Measurements from ENCODE around the gene MSRB1. TPM values are rescaled to one million over a fixed set of nuclear protein-coding genes. Genes with fewer than 3 reads are reported as not detected.
"Not testable (repeated sequence)": the region's sequence is repeated elsewhere in the genome, so short reads cannot be mapped to it uniquely, and the experiment has no call there.

The MSRB1 gene
- total and polyA plus RNA-seq, 7 donors = 44.2 to 83.4 (median 59.5) TPM

- ATAC-seq = peak; percentile 53 to 62 (median 57)
- Histone ChIP-seq H3K9me3 (no peaks in the 10 kb centered on the region), H3K4me3 (peak overlapping the region; percentile 85), H3K27me3 (ENCODE audit: insufficient read depth in 3 of 3, low read length in 2 of 3) (no peaks in the 10 kb centered on the region), H3K27ac (peak overlapping the region; percentile 89), H3K4me1 (peaks cover 54% of the 10 kb centered on the region), H3K36me3 (ENCODE audit: insufficient read depth in 1 of 2, low read depth in 1 of 2) (peaks cover 7 to 46% of the 10 kb centered on the region in 2 donors)
- intact Hi-C loops (cut with DNase I) = loop anchor here in 1 of 2 donors (10.0 kb wide), 1 partner anchor 167 kb away; the partner anchor contains the start of genes EME2, MRPS34 and NME3
- peak; percentile 65 to 87 for DNase-seq
- TF ChIP-seq CTCF (IDR thresholded peaks at IDR 0.05) = peak; percentile 49
- 57 to 69% (median 62%) methylated on average over 30 of the region's 30 CpGs for WGBS, 3 donors
These were observed 1.6 kb downstream of the MSRB1 start for GRCh38 chr16:1941162-1942046.

- WGBS, 3 donors = 57 to 69% (median 60%) methylated on average over 23 of the region's 23 CpGs
- intact Hi-C loops (cut with DNase I) = loop anchor here in 1 of 2 donors (10.0 kb wide), 1 partner anchor 166 kb away; the partner anchor contains the start of genes EME2, MRPS34 and NME3
- H3K9me3 ChIP-seq = no peaks in the 10 kb centered on the region
These were observed 2.5 kb downstream of the MSRB1 start for GRCh38 chr16:1940273-1941161.

GRCh38 chr16:1939833-1940232 is 3.2 kb downstream of the MSRB1 start:
- H3K4me1 ChIP-seq = peaks cover 43% of the 10 kb centered on the region
- peak overlapping the region; percentile 85 for H3K4me3 ChIP-seq
- H3K27me3 ChIP-seq (ENCODE audit: insufficient read depth in 3 of 3, low read length in 2 of 3); DNase-seq; H3K9me3 ChIP-seq; ATAC-seq: not testable (repeated sequence)
- WGBS, 3 donors = 95 to 97% (median 95%) methylated on average over 8 of the region's 8 CpGs
- H3K27ac ChIP-seq = peak overlapping the region; percentile 89
- H3K36me3 ChIP-seq (ENCODE audit: insufficient read depth in 1 of 2, low read depth in 1 of 2) = peaks cover 7 to 46% of the 10 kb centered on the region in 2 donors
- intact Hi-C loops (cut with DNase I) = loop anchor here (10.0 kb wide), 2 partner anchors 165 to 325 kb away; partner anchors contain the start of genes CRAMP1 (in 1 of the 2), EME2 (in 1 of the 2), IFT140 (in 1 of the 2) and MRPS34 (in 1 of the 2)

More at GRCh38 chr16:1940273-1941161, 2.5 kb downstream of the MSRB1 start:
- Histone ChIP-seq H3K27ac (peak overlapping the region; percentile 89), H3K36me3 (ENCODE audit: insufficient read depth in 1 of 2, low read depth in 1 of 2) (peaks cover 7 to 46% of the 10 kb centered on the region in 2 donors), H3K4me3 (peak overlapping the region; percentile 85), H3K4me1 (peaks cover 48% of the 10 kb centered on the region), H3K27me3 (ENCODE audit: insufficient read depth in 3 of 3, low read length in 2 of 3) (no peaks in the 10 kb centered on the region)
- TF ChIP-seq CTCF (IDR thresholded peaks at IDR 0.05) = no peak
- DNase-seq (no peak), ATAC-seq (peak in 3 of 4 donors; percentile 9 to 31 (median 24))

GRCh38 chr16:1938910-1939309 is 4.1 kb downstream of the MSRB1 start:
- 92 to 93% (median 92%) methylated on average over 16 to 17 of the region's 17 CpGs for WGBS, 3 donors
- no peaks in the 10 kb centered on the region for H3K9me3 ChIP-seq
- peaks cover 7 to 46% of the 10 kb centered on the region in 2 donors for H3K36me3 ChIP-seq (ENCODE audit: insufficient read depth in 1 of 2, low read depth in 1 of 2)
- ATAC-seq = no peak
- no peak overlapping the region for H3K4me3 ChIP-seq
- intact Hi-C loops (cut with DNase I) = loop anchor here in 1 of 2 donors (10.0 kb wide), 1 partner anchor 324 kb away; the partner anchor contains the start of genes CRAMP1 and IFT140
- no peak for TF ChIP-seq CTCF (IDR thresholded peaks at IDR 0.05)
- DNase-seq = no peak
- H3K27me3 ChIP-seq (ENCODE audit: insufficient read depth in 3 of 3, low read length in 2 of 3) = no peaks in the 10 kb centered on the region
- peak overlapping the region; percentile 23 for H3K27ac ChIP-seq
- peaks cover 35% of the 10 kb centered on the region for H3K4me1 ChIP-seq

All from psoas muscle (tissue), 8 donors.